Measurements from ENCODE around the gene FOXO4.

DNA sequence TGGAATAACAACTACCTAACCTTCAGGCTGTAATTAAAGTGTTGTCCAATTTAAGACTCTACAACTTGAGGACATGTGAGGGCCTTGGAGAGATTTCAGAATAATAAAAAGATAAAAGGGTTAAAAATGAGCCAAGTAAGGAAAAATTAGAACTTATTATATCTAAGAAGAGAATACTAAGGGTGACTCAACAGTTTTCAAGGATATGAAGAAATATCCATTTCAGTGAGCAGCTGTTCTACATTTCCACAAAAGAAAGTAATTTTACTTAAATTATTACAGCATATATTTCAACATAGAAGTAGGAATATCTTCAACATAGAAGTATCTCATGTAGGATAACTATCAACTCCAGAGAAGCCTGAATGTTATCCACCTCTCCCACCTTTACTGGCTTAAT, 38.8 kb upstream of the FOXO4 start:
- TF ChIP-seq CTCF (IDR thresholded peaks at IDR 0.05) (no peak), POLR2A (IDR thresholded peaks at IDR 0.05) (no peak)
